GM12878 (cell line): Measurements from ENCODE around the gene ALX1. TPM values are rescaled to one million over a fixed set of nuclear protein-coding genes. Genes with fewer than 3 reads are reported as not detected.

Source experiments
- ATAC-seq: fragments of 200-7000 bp; cut with Tn5 transposase; 3 replicates; pipeline ENCODE4 v1.9.1; 2020; ENCODE audit warnings: mild to moderate bottlenecking, moderate library complexity
- BruUV-seq: library from RNA; stranded (reverse); fragments of 400-500 nt; replicated peaks from 2 replicates; lab custom pipeline; 2021; lab: Mats Ljungman, UMichigan
- CTCF ChIA-PET: fragments of 300-600 bp; sonication (Branson Sonifier 250); formaldehyde crosslinking; extraction: SDS; loops from one replicate; lab custom pipeline; 2021; ENCODE audit warnings: inconsistent platforms; lab: Yijun Ruan, JAX
- POLR2A ChIA-PET: fragments of 350-600 bp; formaldehyde crosslinking; extraction: SDS; loops from one replicate; lab custom pipeline; 2021; ENCODE audit warnings: inconsistent platforms; lab: Charles Lee
- RAD21 ChIA-PET: fragments of 300-600 bp; sonication (Branson Sonifier 250); formaldehyde crosslinking; loops from one replicate; lab custom pipeline; 2023; ENCODE audit warnings: antibody characterized with exemption; ENCODE audit not compliant: unreplicated experiment; lab: Charles Lee
- SMC1A ChIA-PET: fragments of 300-600 bp; sonication (Branson Sonifier 250); formaldehyde crosslinking; loops from one replicate; lab custom pipeline; 2023; ENCODE audit not compliant: unreplicated experiment, uncharacterized antibody; lab: Charles Lee
- DNase-seq: peaks from one replicate; pipeline ENCODE4 v3.0.0-alpha.2; 2011; ENCODE audit warnings: low read depth, low spot score
- FAIRE-seq: peaks from 3 replicates; lab custom pipeline; 2011; peaks lifted over from hg19 to GRCh38; lab: Jason Lieb, UNC
- H2AFZ ChIP-seq: 2 replicates; pipeline ENCODE4 v1.6.0; 2011; ENCODE audit warnings: low read depth, low read length, control low read depth; ENCODE audit not compliant: control insufficient read depth
- H3K27ac ChIP-seq: 2 replicates; pipeline ENCODE4 v1.5.1; 2011; ENCODE audit warnings: control low read depth; ENCODE audit not compliant: control insufficient read depth, insufficient read depth
- H3K27me3 ChIP-seq, 2 experiments: replicated peaks in 1 of 2; 2 replicates each; pipeline versions ENCODE4 v1.6.0 to v1.6.1; 2011; ENCODE audit warnings: low read length in 1 of 2; ENCODE audit not compliant: control insufficient read depth in 2 of 2, insufficient read depth in 2 of 2
- H3K36me3 ChIP-seq, 2 experiments: 2 replicates each; pipeline ENCODE4 v1.5.1; 2011; ENCODE audit warnings: low read length in 1 of 2; ENCODE audit not compliant: control insufficient read depth in 2 of 2, insufficient read depth in 2 of 2
- H3K4me1 ChIP-seq: 2 replicates; pipeline ENCODE4 v1.6.1; 2011; ENCODE audit warnings: mild to moderate bottlenecking, low read length, moderate library complexity, mixed read lengths; ENCODE audit not compliant: control insufficient read depth, insufficient read depth
- H3K4me2 ChIP-seq: 2 replicates; pipeline ENCODE4 v1.6.0; 2011; ENCODE audit warnings: control low read depth; ENCODE audit not compliant: control insufficient read depth, insufficient read depth
- H3K4me3 ChIP-seq: fragments of 200-600 bp; sonication (generic); 2 replicates; pipeline ENCODE4 v1.5.1; 2016
- H3K79me2 ChIP-seq: 2 replicates; pipeline ENCODE4 v1.6.0; 2011; ENCODE audit warnings: low read length; ENCODE audit not compliant: control insufficient read depth, insufficient read depth
- H3K9ac ChIP-seq: 2 replicates; pipeline ENCODE4 v1.8.0; 2011; ENCODE audit warnings: low read length, control low read depth, mixed read lengths; ENCODE audit not compliant: control insufficient read depth, insufficient read depth
- H3K9me3 ChIP-seq: replicated peaks from 3 replicates; pipeline ENCODE4 v1.5.1; 2011; ENCODE audit warnings: mild to moderate bottlenecking, low read length; ENCODE audit not compliant: control insufficient read depth, insufficient read depth
- H4K20me1 ChIP-seq: 2 replicates; pipeline ENCODE4 v1.6.0; 2011; ENCODE audit not compliant: control insufficient read depth, insufficient read depth
- CEBPZ ChIP-seq: fragments of 150-350 bp; IDR thresholded peaks from 2 replicates; pipeline ENCODE4 v1.6.1; 2016; ENCODE audit warnings: low read depth, low read length
- CTCF ChIP-seq, 3 experiments: IDR thresholded peaks in 2 of 3; conservative IDR thresholded peaks in 1 of 3; 2 replicates each; pipeline ENCODE4 v1.5.1; 2011; ENCODE audit warnings: low read depth in 3 of 3, low read length in 3 of 3, mild to moderate bottlenecking in 3 of 3, control low read depth in 2 of 3, moderate library complexity in 2 of 3, inconsistent platforms in 1 of 3, mixed read lengths in 1 of 3; ENCODE audit not compliant: control insufficient read depth in 2 of 3, insufficient read depth in 1 of 3; ENCODE audit errors: extremely low read depth in 1 of 3
- HDGF ChIP-seq: fragments of 450-650 bp; IDR thresholded peaks from 2 replicates; pipeline ENCODE4 v1.6.1; 2016; ENCODE audit warnings: antibody characterized with exemption
- WGBS: methylation state at CpG from one replicate; pipeline ENCODE4 v1.1.6; 2016; ENCODE audit warnings: low lambda C conversion rate; ENCODE audit not compliant: insufficient replicate concordance, insufficient coverage; ENCODE audit errors: missing lambda C conversion rate; 5-methylcytosine and 5-hydroxymethylcytosine counted together
- in situ Hi-C: fragments of 300-500 bp; cut with MboI; formaldehyde crosslinking; loops from 9 replicates; pipeline ENCODE4 v1.14.3; 2018; ENCODE audit warnings: mixed read lengths
- intact Hi-C: fragments of 100-400 bp; cut with micrococcal nuclease; formaldehyde crosslinking; loops from one replicate; pipeline ENCODE4 v1.14.2; 2022; ENCODE audit not compliant: unreplicated experiment
- polyA plus RNA-seq, 11 experiments: library from polyadenylated mRNA; depleted of rRNA in 4 of 11; unstranded in 6 of 11; stranded (reverse) in 5 of 11; fragments of >200 nt; fragmentation: Nextera tagmentation in 4 of 11; fragmentation: Illumina TruSeq in 1 of 11; extraction: Ambion mirVana in 4 of 11; extraction: Trizol in 1 of 11; gene quantifications; 1 replicate in 1 of 11; 2 replicates in 10 of 11; pipeline versions ENCODE4 v1.2.1 to v1.2.3, GENCODE V29; 2011 to 2016; ENCODE audit warnings: inconsistent platforms in 2 of 11, missing spikeins in 2 of 11, low read depth in 1 of 11
- total RNA-seq, 4 experiments: library from RNA; depleted of rRNA in 3 of 4; stranded (reverse); fragments of >200 nt in 3 of 4; fragmentation: Illumina TruSeq in 1 of 4; extraction: Trizol in 1 of 4; gene quantifications; 2 replicates each; pipeline versions ENCODE4 v1.2.1 to v1.2.3, GENCODE V29; 2013 to 2021

ALX1 gene
- total and polyA plus RNA-seq, 10 of the 15 experiments (the other 5 are each of a cell fraction or from before 2014, with no cell fraction given) = 0.06 TPM; not detected in 9

DNA sequence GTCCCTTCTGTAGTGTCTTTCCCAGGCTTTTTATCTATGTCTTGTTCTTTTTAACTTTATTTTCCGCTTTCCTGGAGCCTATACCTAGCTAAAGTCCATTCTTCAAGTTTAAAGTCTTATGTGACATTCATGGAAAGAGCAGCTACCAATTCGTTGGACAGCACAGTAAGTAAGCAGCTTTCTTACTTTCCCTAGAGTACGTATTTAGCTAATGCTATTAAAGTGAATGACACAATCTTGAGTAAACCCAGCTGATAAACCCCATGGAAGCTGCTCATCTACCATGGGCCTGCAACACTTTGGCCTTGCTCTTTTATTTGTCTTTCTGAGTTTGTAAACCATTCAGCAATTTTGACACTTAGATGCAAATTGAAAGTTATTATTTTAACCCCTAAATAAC lies 30.0 kb downstream of the ALX1 start:
- H3K36me3 ChIP-seq = no peaks in the 10 kb centered on the region
- no peak for ATAC-seq
- TF ChIP-seq HDGF = no peak
- H2AFZ ChIP-seq = no peak overlapping the region
- no peaks in the 10 kb centered on the region for H4K20me1 ChIP-seq
- RAD21 ChIA-PET = interaction anchor here (0.8 to 1.6 kb wide), 4 partner anchors 115 to 553 kb away, joined by 3 to 8 read pairs (median 4); no protein-coding TSS in a partner anchor
- no peak for FAIRE-seq
- no peak overlapping the region for H3K4me3 ChIP-seq
- SMC1A ChIA-PET = interaction anchor here (1.0 to 3.8 kb wide), 6 partner anchors 10 to 611 kb away, joined by 4 to 17 read pairs (median 6); no protein-coding TSS in a partner anchor
- no TSS peak for BruUV-seq
- no peak overlapping the region for H3K9ac ChIP-seq
- CTCF ChIA-PET = interaction anchor here (0.6 to 3.0 kb wide), 19 partner anchors 9 to 611 kb away, joined by 3 to 30 read pairs (median 5); no protein-coding TSS in a partner anchor
- H3K9me3 ChIP-seq = no peaks in the 10 kb centered on the region
- no peak overlapping the region for H3K4me2 ChIP-seq
- in situ Hi-C loops = no loop called here
- no peaks in the 10 kb centered on the region for H3K27me3 ChIP-seq
- intact Hi-C loops = loop anchor here (2.0 kb wide), 1 partner anchor 139 kb away; no protein-coding TSS in a partner anchor
- POLR2A ChIA-PET = no interaction called here
- H3K79me2 ChIP-seq = no peaks in the 10 kb centered on the region
- DNase-seq = no peak
- no peak overlapping the region for H3K27ac ChIP-seq
- no peaks in the 10 kb centered on the region for H3K4me1 ChIP-seq
- WGBS = 0% methylated on average over 3 of the region's 3 CpGs

- intact Hi-C loops = loop anchor here (2.0 kb wide), 1 partner anchor 138 kb away; no protein-coding TSS in a partner anchor
- H3K27ac ChIP-seq = no peak overlapping the region
- no peak overlapping the region for H3K9ac ChIP-seq
- RAD21 ChIA-PET = interaction anchor here (0.8 to 1.6 kb wide), 5 partner anchors 114 to 157 kb away, joined by 3 to 8 read pairs (median 4); no protein-coding TSS in a partner anchor
- no peak for ATAC-seq
- H3K9me3 ChIP-seq = no peaks in the 10 kb centered on the region
- H3K4me3 ChIP-seq = no peak overlapping the region
- DNase-seq = no peak
- in situ Hi-C loops = no loop called here
- no peaks in the 10 kb centered on the region for H3K4me1 ChIP-seq
- SMC1A ChIA-PET = interaction anchor here (1.7 to 3.8 kb wide), 4 partner anchors 11 to 610 kb away, joined by 5 to 17 read pairs (median 10); no protein-coding TSS in a partner anchor
- POLR2A ChIA-PET = no interaction called here
- no peaks in the 10 kb centered on the region for H3K36me3 ChIP-seq
- H4K20me1 ChIP-seq = no peaks in the 10 kb centered on the region
- TF ChIP-seq CTCF (IDR thresholded peaks at IDR 0.05 in 2 of 3, conservative IDR thresholded peaks at IDR 0.05 in 1 of 3; ENCODE audit: control insufficient read depth in 2 of 3, extremely low read depth in 1 of 3, insufficient read depth in 1 of 3, low read depth in 3 of 3, low read length in 3 of 3) (peak in 2 of 3 experiments; percentile 5 to 30; a peak in 2 of 6 replicates), CEBPZ (no peak)
- FAIRE-seq = no peak
- H3K79me2 ChIP-seq = no peaks in the 10 kb centered on the region
- H3K27me3 ChIP-seq = no peaks in the 10 kb centered on the region
- 17% methylated on average over 2 of the region's 2 CpGs for WGBS
- H2AFZ ChIP-seq = no peak overlapping the region
- CTCF ChIA-PET = interaction anchor here (1.1 to 3.0 kb wide), 18 partner anchors 8 to 610 kb away, joined by 3 to 30 read pairs (median 5); no protein-coding TSS in a partner anchor
- BruUV-seq = no TSS peak
- H3K4me2 ChIP-seq = no peak overlapping the region
Measured at GRCh38 chr12:85310456-85311076, 30.5 kb downstream of the ALX1 start.
